GM18858 (cell line): ENCODE results near the gene GDF2.

Experiments used
- ATAC-seq: cut with Tn5 transposase; IDR thresholded peaks from one replicate; pipeline ENCODE4 v1.9.1; 2021; ENCODE audit not compliant: unreplicated experiment

Gene GDF2

GRCh38 chr10:47322300-47323061 is at the start of gene GDF2:
Gene GDF2, plus strand, starts transcription at chr10:47322454. Its CDS starts 215 bp downstream, at chr10:47322669.
- no peak for ATAC-seq

GRCh38 chr10:47276071-47276470 is 46.2 kb upstream of the GDF2 start:
- ATAC-seq: no peak

GRCh38 chr10:47276576-47277351 is 45.5 kb upstream of the GDF2 start:
- no peak for ATAC-seq

- no peak for ATAC-seq
These were observed 44.7 kb upstream of the GDF2 start for GRCh38 chr10:47277352-47278151.

- ATAC-seq: no peak
These were observed 44.1 kb upstream of the GDF2 start for GRCh38 chr10:47278152-47278473.

- ATAC-seq: no peak
These were observed 43.5 kb upstream of the GDF2 start for GRCh38 chr10:47278720-47279119.

GRCh38 chr10:47279276-47279675 is 43.0 kb upstream of the GDF2 start:
- ATAC-seq: no peak

- ATAC-seq: no peak
These were observed 40.1 kb upstream of the GDF2 start for GRCh38 chr10:47282005-47282656.

- no peak for ATAC-seq
These were observed 39.6 kb upstream of the GDF2 start for GRCh38 chr10:47282657-47283018.

- no peak for ATAC-seq
These were observed 39.1 kb upstream of the GDF2 start for GRCh38 chr10:47283101-47283630.

GRCh38 chr10:47283848-47284247 is 38.4 kb upstream of the GDF2 start:
- no peak for ATAC-seq

GRCh38 chr10:47285381-47286115 is 36.7 kb upstream of the GDF2 start:
- ATAC-seq: no peak

GRCh38 chr10:47286116-47286505 is 36.1 kb upstream of the GDF2 start:
- no peak for ATAC-seq

GRCh38 chr10:47286591-47287315 is 35.5 kb upstream of the GDF2 start:
- no peak for ATAC-seq

GRCh38 chr10:47287365-47287802 is 34.9 kb upstream of the GDF2 start:
- no peak for ATAC-seq

GRCh38 chr10:47287805-47288204 is 34.4 kb upstream of the GDF2 start:
- no peak for ATAC-seq

- ATAC-seq: no peak
These were observed 34.0 kb upstream of the GDF2 start for GRCh38 chr10:47288236-47288635.

- no peak for ATAC-seq
These were observed 33.2 kb upstream of the GDF2 start for GRCh38 chr10:47288916-47289495.

- no peak for ATAC-seq
These were observed 32.3 kb upstream of the GDF2 start for GRCh38 chr10:47289921-47290320.
